A549 (cell line): ENCODE data around the gene F12.

Source experiments
- BHLHE40 ChIP-seq: IDR thresholded peaks from 2 replicates; pipeline ENCODE4 v1.6.1; 2012; ENCODE audit warnings: low read depth, low read length, inconsistent platforms
- CEBPB ChIP-seq, 2 experiments: fragments of >200 bp in 1 of 2; sonication (Bioruptor Twin) in 1 of 2; formaldehyde crosslinking in 1 of 2; IDR thresholded peaks; 2 replicates each; pipeline ENCODE4 v1.6.1; 2012 to 2016
- CHD2 ChIP-seq: fragments of 150-350 bp; IDR thresholded peaks from 2 replicates; pipeline ENCODE4 v1.6.1; 2014; ENCODE audit warnings: low read length; ENCODE audit not compliant: partially characterized antibody
- EP300 ChIP-seq, 2 experiments: fragments of >200 bp; sonication (Bioruptor Twin); formaldehyde crosslinking; IDR thresholded peaks; 2 replicates in 1 of 2; 3 replicates in 1 of 2; pipeline ENCODE4 v1.6.1; 2016 to 2017
- JUN ChIP-seq, 2 experiments: fragments of >200 bp; sonication (Bioruptor Twin); formaldehyde crosslinking; IDR thresholded peaks; 2 replicates in 1 of 2; 3 replicates in 1 of 2; pipeline ENCODE4 v1.6.1; 2016 to 2017
- JUNB ChIP-seq: fragments of >200 bp; sonication (Bioruptor Twin); formaldehyde crosslinking; IDR thresholded peaks from 2 replicates; pipeline ENCODE4 v1.6.1; 2016
- MAZ ChIP-seq: fragments of 150-350 bp; IDR thresholded peaks from 2 replicates; pipeline ENCODE4 v1.6.1; 2014; ENCODE audit warnings: antibody characterized with exemption, low read depth, low read length, borderline replicate concordance
- POLR2A ChIP-seq: IDR thresholded peaks from 2 replicates; pipeline ENCODE4 v1.6.1; 2012; ENCODE audit warnings: mild to moderate bottlenecking, low read length
- RFX5 ChIP-seq: fragments of 450-650 bp; IDR thresholded peaks from 2 replicates; pipeline ENCODE4 v1.7.1; 2014; ENCODE audit warnings: antibody characterized with exemption, mild to moderate bottlenecking, moderate library complexity
- RNF2 ChIP-seq: fragments of 200-600 bp; sonication (generic); IDR thresholded peaks from 2 replicates; pipeline ENCODE4 v1.6.1; 2016; ENCODE audit warnings: low read depth, mild to moderate bottlenecking, antibody characterized with exemption, moderate library complexity, borderline replicate concordance
- TF ChIP-seq, protein P1 (sequence below): fragments of >200 bp; sonication (Bioruptor Twin); formaldehyde crosslinking; IDR thresholded peaks from 3 replicates; pipeline ENCODE4 v1.5.1; 2016
- TF ChIP-seq, protein P2 (sequence below): fragments of 450-650 bp; IDR thresholded peaks from 2 replicates; pipeline ENCODE4 v1.6.1; 2014; ENCODE audit warnings: antibody characterized with exemption
- TF ChIP-seq, protein P3 (sequence below): IDR thresholded peaks from 2 replicates; pipeline ENCODE4 v1.6.1; 2012
- TF ChIP-seq, protein P4 (sequence below): fragments of 150-350 bp; IDR thresholded peaks from 2 replicates; pipeline ENCODE4 v1.6.1; 2014; ENCODE audit warnings: low read depth, mild to moderate bottlenecking, low read length

DNA sequence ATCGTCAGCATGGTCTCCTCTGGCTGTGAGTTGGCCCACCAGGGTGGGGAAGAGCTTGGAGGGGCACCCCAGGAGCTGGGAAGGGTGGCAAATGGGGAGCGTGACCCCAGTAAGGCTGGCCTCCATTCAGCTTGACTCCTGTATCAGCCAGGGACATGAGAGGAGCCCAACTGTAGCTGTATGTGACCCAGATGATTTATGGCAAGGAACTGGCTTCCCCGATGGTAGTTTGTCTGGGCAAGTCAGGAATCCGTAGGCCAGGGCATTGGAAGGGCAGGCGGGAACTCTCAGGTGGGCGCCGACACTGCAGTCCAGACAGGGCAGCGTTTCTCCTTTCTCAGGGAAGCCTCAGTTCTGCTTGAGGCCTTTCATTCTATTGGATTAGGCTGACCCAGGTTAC, 22.8 kb downstream of the F12 start:
- TF ChIP-seq EP300 (IDR thresholded peaks at IDR 0.05) (no peak), POLR2A (no peak), MAZ (no peak), JUNB (no peak), BHLHE40 (no peak), RFX5 (no peak), RNF2 (no peak), CHD2 (no peak), JUN (IDR thresholded peaks at IDR 0.05) (no peak), CEBPB (IDR thresholded peaks at IDR 0.05) (no peak)
- TF ChIP-seq, protein P1, sequence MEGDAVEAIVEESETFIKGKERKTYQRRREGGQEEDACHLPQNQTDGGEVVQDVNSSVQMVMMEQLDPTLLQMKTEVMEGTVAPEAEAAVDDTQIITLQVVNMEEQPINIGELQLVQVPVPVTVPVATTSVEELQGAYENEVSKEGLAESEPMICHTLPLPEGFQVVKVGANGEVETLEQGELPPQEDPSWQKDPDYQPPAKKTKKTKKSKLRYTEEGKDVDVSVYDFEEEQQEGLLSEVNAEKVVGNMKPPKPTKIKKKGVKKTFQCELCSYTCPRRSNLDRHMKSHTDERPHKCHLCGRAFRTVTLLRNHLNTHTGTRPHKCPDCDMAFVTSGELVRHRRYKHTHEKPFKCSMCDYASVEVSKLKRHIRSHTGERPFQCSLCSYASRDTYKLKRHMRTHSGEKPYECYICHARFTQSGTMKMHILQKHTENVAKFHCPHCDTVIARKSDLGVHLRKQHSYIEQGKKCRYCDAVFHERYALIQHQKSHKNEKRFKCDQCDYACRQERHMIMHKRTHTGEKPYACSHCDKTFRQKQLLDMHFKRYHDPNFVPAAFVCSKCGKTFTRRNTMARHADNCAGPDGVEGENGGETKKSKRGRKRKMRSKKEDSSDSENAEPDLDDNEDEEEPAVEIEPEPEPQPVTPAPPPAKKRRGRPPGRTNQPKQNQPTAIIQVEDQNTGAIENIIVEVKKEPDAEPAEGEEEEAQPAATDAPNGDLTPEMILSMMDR = no peak
- TF ChIP-seq, protein P2, sequence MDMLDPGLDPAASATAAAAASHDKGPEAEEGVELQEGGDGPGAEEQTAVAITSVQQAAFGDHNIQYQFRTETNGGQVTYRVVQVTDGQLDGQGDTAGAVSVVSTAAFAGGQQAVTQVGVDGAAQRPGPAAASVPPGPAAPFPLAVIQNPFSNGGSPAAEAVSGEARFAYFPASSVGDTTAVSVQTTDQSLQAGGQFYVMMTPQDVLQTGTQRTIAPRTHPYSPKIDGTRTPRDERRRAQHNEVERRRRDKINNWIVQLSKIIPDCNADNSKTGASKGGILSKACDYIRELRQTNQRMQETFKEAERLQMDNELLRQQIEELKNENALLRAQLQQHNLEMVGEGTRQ = no peak
- TF ChIP-seq, protein P3, sequence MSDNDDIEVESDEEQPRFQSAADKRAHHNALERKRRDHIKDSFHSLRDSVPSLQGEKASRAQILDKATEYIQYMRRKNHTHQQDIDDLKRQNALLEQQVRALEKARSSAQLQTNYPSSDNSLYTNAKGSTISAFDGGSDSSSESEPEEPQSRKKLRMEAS = no peak
- TF ChIP-seq, protein P4, sequence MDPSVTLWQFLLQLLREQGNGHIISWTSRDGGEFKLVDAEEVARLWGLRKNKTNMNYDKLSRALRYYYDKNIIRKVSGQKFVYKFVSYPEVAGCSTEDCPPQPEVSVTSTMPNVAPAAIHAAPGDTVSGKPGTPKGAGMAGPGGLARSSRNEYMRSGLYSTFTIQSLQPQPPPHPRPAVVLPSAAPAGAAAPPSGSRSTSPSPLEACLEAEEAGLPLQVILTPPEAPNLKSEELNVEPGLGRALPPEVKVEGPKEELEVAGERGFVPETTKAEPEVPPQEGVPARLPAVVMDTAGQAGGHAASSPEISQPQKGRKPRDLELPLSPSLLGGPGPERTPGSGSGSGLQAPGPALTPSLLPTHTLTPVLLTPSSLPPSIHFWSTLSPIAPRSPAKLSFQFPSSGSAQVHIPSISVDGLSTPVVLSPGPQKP = no peak
